ENCODE measurements around the gene SLC26A9.

Gene SLC26A9

GRCh38 chr1:205927676-205928075 is 15.6 kb downstream of the SLC26A9 start:
- TF ChIP-seq TEAD4 (IDR thresholded peaks at IDR 0.05): no peak
- no peak for TF ChIP-seq CEBPB (IDR thresholded peaks at IDR 0.05)
- TF ChIP-seq EGR1 (IDR thresholded peaks at IDR 0.05): no peak
- TF ChIP-seq CREB1 (IDR thresholded peaks at IDR 0.05; ENCODE audit: low read depth): no peak
- no peak for TF ChIP-seq USF1 (IDR thresholded peaks at IDR 0.05)
- TF ChIP-seq REST (IDR thresholded peaks at IDR 0.05; ENCODE audit: low read depth): no peak
- TF ChIP-seq, protein P1, sequence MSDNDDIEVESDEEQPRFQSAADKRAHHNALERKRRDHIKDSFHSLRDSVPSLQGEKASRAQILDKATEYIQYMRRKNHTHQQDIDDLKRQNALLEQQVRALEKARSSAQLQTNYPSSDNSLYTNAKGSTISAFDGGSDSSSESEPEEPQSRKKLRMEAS (IDR thresholded peaks at IDR 0.05): no peak
- no peak for TF ChIP-seq EP300 (IDR thresholded peaks at IDR 0.05; ENCODE audit: borderline replicate concordance)
- no peak for TF ChIP-seq FOXM1 (IDR thresholded peaks at IDR 0.05; ENCODE audit: borderline replicate concordance, low read depth)
- TF ChIP-seq RAD21 (IDR thresholded peaks at IDR 0.05; ENCODE audit: low read depth): no peak

- TF ChIP-seq TEAD4 (IDR thresholded peaks at IDR 0.05) (no peak), EP300 (IDR thresholded peaks at IDR 0.05; ENCODE audit: borderline replicate concordance) (no peak), FOXM1 (IDR thresholded peaks at IDR 0.05; ENCODE audit: borderline replicate concordance, low read depth) (no peak), EGR1 (IDR thresholded peaks at IDR 0.05) (no peak), TAF1 (IDR thresholded peaks at IDR 0.05; ENCODE audit: low read depth) (no peak), YY1 (IDR thresholded peaks at IDR 0.05; ENCODE audit: low read depth) (no peak), CEBPB (IDR thresholded peaks at IDR 0.05) (no peak), REST (IDR thresholded peaks at IDR 0.05; ENCODE audit: low read depth) (no peak), USF1 (IDR thresholded peaks at IDR 0.05) (no peak), ZBTB7A (IDR thresholded peaks at IDR 0.05; ENCODE audit: low read depth) (no peak), NFIC (IDR thresholded peaks at IDR 0.05) (no peak), CREB1 (IDR thresholded peaks at IDR 0.05; ENCODE audit: low read depth) (no peak), TCF12 (IDR thresholded peaks at IDR 0.05; ENCODE audit: low read depth) (no peak), RAD21 (IDR thresholded peaks at IDR 0.05; ENCODE audit: low read depth) (no peak)
- TF ChIP-seq, protein P1 (IDR thresholded peaks at IDR 0.05): no peak
Observed at GRCh38 chr1:205927247-205927646, 16.0 kb downstream of the SLC26A9 start.

DNA sequence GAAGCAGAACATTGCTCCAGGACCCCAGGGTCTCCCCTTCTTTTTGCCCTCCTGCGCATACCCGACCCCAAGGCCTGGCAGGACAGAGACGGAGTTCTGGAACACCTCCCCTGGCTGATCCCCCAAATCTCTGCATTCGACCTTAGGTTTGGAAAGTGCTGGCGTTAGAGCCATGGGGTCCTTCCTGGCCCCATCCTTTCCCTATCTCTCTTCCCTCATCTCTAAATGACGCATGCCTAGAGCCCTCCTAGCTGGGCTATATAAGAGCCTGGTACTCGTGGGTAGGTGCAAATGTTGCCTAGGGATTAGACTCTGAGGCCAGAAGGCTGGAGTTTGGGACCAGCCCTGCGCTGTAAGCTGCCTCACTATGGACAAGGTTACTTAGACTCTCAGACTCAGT is 16.6 kb downstream of the SLC26A9 start:
- TF ChIP-seq TCF12 (IDR thresholded peaks at IDR 0.05; ENCODE audit: low read depth) (no peak), ZBTB7A (IDR thresholded peaks at IDR 0.05; ENCODE audit: low read depth) (no peak), NFIC (IDR thresholded peaks at IDR 0.05) (no peak), REST (IDR thresholded peaks at IDR 0.05; ENCODE audit: low read depth) (no peak), YY1 (IDR thresholded peaks at IDR 0.05; ENCODE audit: low read depth) (no peak), RAD21 (IDR thresholded peaks at IDR 0.05; ENCODE audit: low read depth) (no peak), TEAD4 (IDR thresholded peaks at IDR 0.05) (no peak), CEBPB (IDR thresholded peaks at IDR 0.05) (no peak), FOXM1 (IDR thresholded peaks at IDR 0.05; ENCODE audit: borderline replicate concordance, low read depth) (no peak), EP300 (IDR thresholded peaks at IDR 0.05; ENCODE audit: borderline replicate concordance) (no peak), TAF1 (IDR thresholded peaks at IDR 0.05; ENCODE audit: low read depth) (no peak), USF1 (IDR thresholded peaks at IDR 0.05) (no peak), EGR1 (IDR thresholded peaks at IDR 0.05) (no peak), CREB1 (IDR thresholded peaks at IDR 0.05; ENCODE audit: low read depth) (no peak)
- TF ChIP-seq, protein P1 (IDR thresholded peaks at IDR 0.05): no peak

DNA sequence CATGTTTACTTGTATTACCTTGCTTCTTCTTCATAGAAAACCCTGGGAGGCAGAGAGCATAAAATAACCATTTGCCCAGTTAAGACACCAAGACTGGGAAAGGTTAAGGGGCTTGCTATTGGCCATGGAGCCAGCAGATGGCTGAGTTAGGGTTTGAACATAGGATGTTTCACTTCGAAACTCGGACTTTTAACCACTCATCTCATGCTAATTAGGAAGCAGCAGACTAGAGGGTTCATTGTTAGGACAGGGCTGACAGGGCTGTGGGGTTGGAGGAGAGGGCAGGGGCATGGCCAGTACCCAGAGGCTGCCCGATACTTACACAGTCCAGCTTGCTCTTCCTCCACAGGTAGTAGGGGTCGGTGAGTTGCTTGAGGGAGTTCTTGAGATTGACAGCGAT is 17.0 kb downstream of the SLC26A9 start:
- TF ChIP-seq TAF1 (IDR thresholded peaks at IDR 0.05; ENCODE audit: low read depth) (no peak), ZBTB7A (IDR thresholded peaks at IDR 0.05; ENCODE audit: low read depth) (no peak), EP300 (IDR thresholded peaks at IDR 0.05; ENCODE audit: borderline replicate concordance) (no peak), TCF12 (IDR thresholded peaks at IDR 0.05; ENCODE audit: low read depth) (no peak), NFIC (IDR thresholded peaks at IDR 0.05) (no peak), TEAD4 (IDR thresholded peaks at IDR 0.05) (no peak), CREB1 (IDR thresholded peaks at IDR 0.05; ENCODE audit: low read depth) (no peak), FOXM1 (IDR thresholded peaks at IDR 0.05; ENCODE audit: borderline replicate concordance, low read depth) (no peak), YY1 (IDR thresholded peaks at IDR 0.05; ENCODE audit: low read depth) (no peak), EGR1 (IDR thresholded peaks at IDR 0.05) (no peak), USF1 (IDR thresholded peaks at IDR 0.05) (no peak), CEBPB (IDR thresholded peaks at IDR 0.05) (no peak)
- TF ChIP-seq, protein P1 (IDR thresholded peaks at IDR 0.05): no peak

Data from Ishikawa (cell line).